ENCODE measurements around the gene SECTM1.

DNA sequence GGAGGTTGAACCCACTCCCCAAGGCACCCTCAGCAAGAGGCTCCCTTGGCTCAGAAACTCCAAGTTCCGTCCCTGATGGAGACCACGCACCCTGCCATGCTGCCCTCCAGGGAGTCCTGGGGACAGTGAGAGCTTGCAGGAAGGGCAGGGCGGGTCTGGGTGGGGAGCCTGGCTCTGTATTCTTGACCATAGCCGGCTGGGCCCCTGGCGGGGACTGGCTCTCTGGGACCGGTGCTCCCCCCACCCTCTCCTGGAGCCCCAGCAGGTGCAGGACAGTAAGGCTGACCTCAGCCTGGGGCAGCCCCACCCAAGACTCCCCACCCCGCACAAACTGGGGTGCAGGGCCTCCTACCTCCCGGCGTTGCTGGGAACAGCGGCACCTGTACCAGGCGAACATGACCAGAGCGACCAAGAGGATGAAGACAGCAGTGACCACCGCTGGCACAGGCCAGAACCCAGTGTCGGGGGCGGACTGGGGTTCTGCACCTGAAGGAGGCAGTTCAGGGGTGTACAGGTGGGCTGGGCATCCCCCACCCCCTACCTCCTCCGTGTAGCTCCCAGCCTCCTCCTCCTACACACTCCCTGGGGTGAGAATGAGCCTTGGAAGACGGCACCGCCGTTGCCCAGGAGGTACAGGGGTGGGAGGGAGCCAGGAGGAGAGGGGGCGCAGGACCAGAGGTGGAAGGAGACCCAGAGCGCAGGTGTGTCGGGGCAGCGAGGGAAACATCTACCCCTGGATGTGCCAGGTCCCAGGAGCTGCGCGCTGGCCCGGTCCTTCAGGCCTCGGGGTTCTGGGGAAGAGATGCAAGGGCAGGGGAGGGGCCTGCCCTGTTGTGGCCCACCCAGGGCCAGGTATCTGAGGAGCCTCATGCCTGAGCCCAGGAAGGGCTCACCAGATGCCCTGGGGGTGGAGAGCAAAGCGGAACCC is 10.8 kb downstream of the SECTM1 start:
- TF ChIP-seq POLR2A (conservative IDR thresholded peaks at IDR 0.05) (no peak), PYGO2 (tag; IDR thresholded peaks at IDR 0.05) (no peak), BRD9 (IDR thresholded peaks at IDR 0.05; ENCODE audit: low read depth, partially characterized antibody) (no peak), TAF1 (IDR thresholded peaks at IDR 0.05; ENCODE audit: control insufficient read depth, extremely low read depth, insufficient read depth, low read length, severe bottlenecking) (no peak), ZNF282 (CRISPR knock-in tag; IDR thresholded peaks at IDR 0.05) (no peak), CEBPB (tag; IDR thresholded peaks at IDR 0.05) (no peak), EZH2 (IDR thresholded peaks at IDR 0.05; ENCODE audit: borderline replicate concordance, low read depth, low read length) (no peak), ILF3 (IDR thresholded peaks at IDR 0.05; ENCODE audit: borderline replicate concordance) (no peak)
- TF ChIP-seq, protein P1, sequence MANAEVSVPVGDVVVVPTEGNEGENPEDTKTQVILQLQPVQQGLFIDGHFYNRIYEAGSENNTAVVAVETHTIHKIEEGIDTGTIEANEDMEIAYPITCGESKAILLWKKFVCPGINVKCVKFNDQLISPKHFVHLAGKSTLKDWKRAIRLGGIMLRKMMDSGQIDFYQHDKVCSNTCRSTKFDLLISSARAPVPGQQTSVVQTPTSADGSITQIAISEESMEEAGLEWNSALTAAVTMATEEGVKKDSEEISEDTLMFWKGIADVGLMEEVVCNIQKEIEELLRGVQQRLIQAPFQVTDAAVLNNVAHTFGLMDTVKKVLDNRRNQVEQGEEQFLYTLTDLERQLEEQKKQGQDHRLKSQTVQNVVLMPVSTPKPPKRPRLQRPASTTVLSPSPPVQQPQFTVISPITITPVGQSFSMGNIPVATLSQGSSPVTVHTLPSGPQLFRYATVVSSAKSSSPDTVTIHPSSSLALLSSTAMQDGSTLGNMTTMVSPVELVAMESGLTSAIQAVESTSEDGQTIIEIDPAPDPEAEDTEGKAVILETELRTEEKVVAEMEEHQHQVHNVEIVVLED (CRISPR knock-in tag; IDR thresholded peaks at IDR 0.05), result no peak
- TF ChIP-seq, protein P2, sequence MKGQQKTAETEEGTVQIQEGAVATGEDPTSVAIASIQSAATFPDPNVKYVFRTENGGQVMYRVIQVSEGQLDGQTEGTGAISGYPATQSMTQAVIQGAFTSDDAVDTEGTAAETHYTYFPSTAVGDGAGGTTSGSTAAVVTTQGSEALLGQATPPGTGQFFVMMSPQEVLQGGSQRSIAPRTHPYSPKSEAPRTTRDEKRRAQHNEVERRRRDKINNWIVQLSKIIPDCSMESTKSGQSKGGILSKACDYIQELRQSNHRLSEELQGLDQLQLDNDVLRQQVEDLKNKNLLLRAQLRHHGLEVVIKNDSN (CRISPR knock-in tag; IDR thresholded peaks at IDR 0.05), result no peak
- TF ChIP-seq, protein P3, sequence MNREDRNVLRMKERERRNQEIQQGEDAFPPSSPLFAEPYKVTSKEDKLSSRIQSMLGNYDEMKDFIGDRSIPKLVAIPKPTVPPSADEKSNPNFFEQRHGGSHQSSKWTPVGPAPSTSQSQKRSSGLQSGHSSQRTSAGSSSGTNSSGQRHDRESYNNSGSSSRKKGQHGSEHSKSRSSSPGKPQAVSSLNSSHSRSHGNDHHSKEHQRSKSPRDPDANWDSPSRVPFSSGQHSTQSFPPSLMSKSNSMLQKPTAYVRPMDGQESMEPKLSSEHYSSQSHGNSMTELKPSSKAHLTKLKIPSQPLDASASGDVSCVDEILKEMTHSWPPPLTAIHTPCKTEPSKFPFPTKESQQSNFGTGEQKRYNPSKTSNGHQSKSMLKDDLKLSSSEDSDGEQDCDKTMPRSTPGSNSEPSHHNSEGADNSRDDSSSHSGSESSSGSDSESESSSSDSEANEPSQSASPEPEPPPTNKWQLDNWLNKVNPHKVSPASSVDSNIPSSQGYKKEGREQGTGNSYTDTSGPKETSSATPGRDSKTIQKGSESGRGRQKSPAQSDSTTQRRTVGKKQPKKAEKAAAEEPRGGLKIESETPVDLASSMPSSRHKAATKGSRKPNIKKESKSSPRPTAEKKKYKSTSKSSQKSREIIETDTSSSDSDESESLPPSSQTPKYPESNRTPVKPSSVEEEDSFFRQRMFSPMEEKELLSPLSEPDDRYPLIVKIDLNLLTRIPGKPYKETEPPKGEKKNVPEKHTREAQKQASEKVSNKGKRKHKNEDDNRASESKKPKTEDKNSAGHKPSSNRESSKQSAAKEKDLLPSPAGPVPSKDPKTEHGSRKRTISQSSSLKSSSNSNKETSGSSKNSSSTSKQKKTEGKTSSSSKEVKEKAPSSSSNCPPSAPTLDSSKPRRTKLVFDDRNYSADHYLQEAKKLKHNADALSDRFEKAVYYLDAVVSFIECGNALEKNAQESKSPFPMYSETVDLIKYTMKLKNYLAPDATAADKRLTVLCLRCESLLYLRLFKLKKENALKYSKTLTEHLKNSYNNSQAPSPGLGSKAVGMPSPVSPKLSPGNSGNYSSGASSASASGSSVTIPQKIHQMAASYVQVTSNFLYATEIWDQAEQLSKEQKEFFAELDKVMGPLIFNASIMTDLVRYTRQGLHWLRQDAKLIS (CRISPR knock-in tag; IDR thresholded peaks at IDR 0.05), result no peak
- TF ChIP-seq, protein P4, sequence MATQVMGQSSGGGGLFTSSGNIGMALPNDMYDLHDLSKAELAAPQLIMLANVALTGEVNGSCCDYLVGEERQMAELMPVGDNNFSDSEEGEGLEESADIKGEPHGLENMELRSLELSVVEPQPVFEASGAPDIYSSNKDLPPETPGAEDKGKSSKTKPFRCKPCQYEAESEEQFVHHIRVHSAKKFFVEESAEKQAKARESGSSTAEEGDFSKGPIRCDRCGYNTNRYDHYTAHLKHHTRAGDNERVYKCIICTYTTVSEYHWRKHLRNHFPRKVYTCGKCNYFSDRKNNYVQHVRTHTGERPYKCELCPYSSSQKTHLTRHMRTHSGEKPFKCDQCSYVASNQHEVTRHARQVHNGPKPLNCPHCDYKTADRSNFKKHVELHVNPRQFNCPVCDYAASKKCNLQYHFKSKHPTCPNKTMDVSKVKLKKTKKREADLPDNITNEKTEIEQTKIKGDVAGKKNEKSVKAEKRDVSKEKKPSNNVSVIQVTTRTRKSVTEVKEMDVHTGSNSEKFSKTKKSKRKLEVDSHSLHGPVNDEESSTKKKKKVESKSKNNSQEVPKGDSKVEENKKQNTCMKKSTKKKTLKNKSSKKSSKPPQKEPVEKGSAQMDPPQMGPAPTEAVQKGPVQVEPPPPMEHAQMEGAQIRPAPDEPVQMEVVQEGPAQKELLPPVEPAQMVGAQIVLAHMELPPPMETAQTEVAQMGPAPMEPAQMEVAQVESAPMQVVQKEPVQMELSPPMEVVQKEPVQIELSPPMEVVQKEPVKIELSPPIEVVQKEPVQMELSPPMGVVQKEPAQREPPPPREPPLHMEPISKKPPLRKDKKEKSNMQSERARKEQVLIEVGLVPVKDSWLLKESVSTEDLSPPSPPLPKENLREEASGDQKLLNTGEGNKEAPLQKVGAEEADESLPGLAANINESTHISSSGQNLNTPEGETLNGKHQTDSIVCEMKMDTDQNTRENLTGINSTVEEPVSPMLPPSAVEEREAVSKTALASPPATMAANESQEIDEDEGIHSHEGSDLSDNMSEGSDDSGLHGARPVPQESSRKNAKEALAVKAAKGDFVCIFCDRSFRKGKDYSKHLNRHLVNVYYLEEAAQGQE (IDR thresholded peaks at IDR 0.05; ENCODE audit: borderline replicate concordance), result no peak
- TF ChIP-seq, protein P4 (CRISPR knock-in tag; IDR thresholded peaks at IDR 0.05; ENCODE audit: low read depth), result no peak
